ENCODE data around the gene UBE2QL1.

Gene UBE2QL1

GRCh38 chr5:6431214-6432195, 17.2 kb upstream of the UBE2QL1 start:
- FAIRE-seq: no peak
- TF ChIP-seq POLR2AphosphoS5 (IDR thresholded peaks at IDR 0.05; ENCODE audit: low read depth, low read length) (no peak), POLR2A (IDR thresholded peaks at IDR 0.05; ENCODE audit: low read depth, low read length) (no peak), TAF1 (IDR thresholded peaks at IDR 0.05; ENCODE audit: borderline replicate concordance, low read depth, low read length) (no peak)

GRCh38 chr5:6432206-6432605, 16.5 kb upstream of the UBE2QL1 start:
- FAIRE-seq (no peak), DNase-seq (ENCODE audit: insufficient read length) (no peak)
- TF ChIP-seq POLR2A (IDR thresholded peaks at IDR 0.05; ENCODE audit: low read depth, low read length) (no peak), TAF1 (IDR thresholded peaks at IDR 0.05; ENCODE audit: borderline replicate concordance, low read depth, low read length) (no peak), POLR2AphosphoS5 (IDR thresholded peaks at IDR 0.05; ENCODE audit: low read depth, low read length) (no peak)

More at GRCh38 chr5:6431214-6432195, 17.2 kb upstream of the UBE2QL1 start:
- DNase-seq (ENCODE audit: insufficient read length): no peak

GRCh38 chr5:6434731-6435130, 13.9 kb upstream of the UBE2QL1 start:
- TF ChIP-seq POLR2A (IDR thresholded peaks at IDR 0.05; ENCODE audit: low read depth, low read length) (no peak), TAF1 (IDR thresholded peaks at IDR 0.05; ENCODE audit: borderline replicate concordance, low read depth, low read length) (no peak)
- DNase-seq (ENCODE audit: insufficient read length): no peak
- FAIRE-seq: no peak

- TF ChIP-seq POLR2A (IDR thresholded peaks at IDR 0.05; ENCODE audit: low read depth, low read length): no peak
- no peak for TF ChIP-seq POLR2AphosphoS5 (IDR thresholded peaks at IDR 0.05; ENCODE audit: low read depth, low read length)
- no peak for TF ChIP-seq TAF1 (IDR thresholded peaks at IDR 0.05; ENCODE audit: borderline replicate concordance, low read depth, low read length)
- FAIRE-seq: no peak
- DNase-seq (ENCODE audit: insufficient read length): no peak
These were observed 13.3 kb upstream of the UBE2QL1 start for GRCh38 chr5:6435356-6435755.

- TF ChIP-seq TAF1 (IDR thresholded peaks at IDR 0.05; ENCODE audit: borderline replicate concordance, low read depth, low read length): no peak
- no peak for TF ChIP-seq POLR2AphosphoS5 (IDR thresholded peaks at IDR 0.05; ENCODE audit: low read depth, low read length)
- no peak for TF ChIP-seq POLR2A (IDR thresholded peaks at IDR 0.05; ENCODE audit: low read depth, low read length)
- DNase-seq (ENCODE audit: insufficient read length) (no peak), FAIRE-seq (no peak)
These were observed 11.8 kb upstream of the UBE2QL1 start for GRCh38 chr5:6436715-6437331.

GRCh38 chr5:6439588-6440550, 8.8 kb upstream of the UBE2QL1 start:
- no peak for TF ChIP-seq POLR2AphosphoS5 (IDR thresholded peaks at IDR 0.05; ENCODE audit: low read depth, low read length)
- no peak for TF ChIP-seq TAF1 (IDR thresholded peaks at IDR 0.05; ENCODE audit: borderline replicate concordance, low read depth, low read length)
- TF ChIP-seq POLR2A (IDR thresholded peaks at IDR 0.05; ENCODE audit: low read depth, low read length): no peak
- DNase-seq (ENCODE audit: insufficient read length) (no peak), FAIRE-seq (no peak)

GRCh38 chr5:6442333-6442732, 6.3 kb upstream of the UBE2QL1 start:
- TF ChIP-seq POLR2AphosphoS5 (IDR thresholded peaks at IDR 0.05; ENCODE audit: low read depth, low read length): no peak
- TF ChIP-seq POLR2A (IDR thresholded peaks at IDR 0.05; ENCODE audit: low read depth, low read length): no peak
- TF ChIP-seq TAF1 (IDR thresholded peaks at IDR 0.05; ENCODE audit: borderline replicate concordance, low read depth, low read length): no peak
- FAIRE-seq (no peak), DNase-seq (ENCODE audit: insufficient read length) (no peak)

- FAIRE-seq (no peak), DNase-seq (ENCODE audit: insufficient read length) (no peak)
- TF ChIP-seq POLR2AphosphoS5 (IDR thresholded peaks at IDR 0.05; ENCODE audit: low read depth, low read length) (no peak), POLR2A (IDR thresholded peaks at IDR 0.05; ENCODE audit: low read depth, low read length) (no peak), TAF1 (IDR thresholded peaks at IDR 0.05; ENCODE audit: borderline replicate concordance, low read depth, low read length) (no peak)
These were observed 5.3 kb upstream of the UBE2QL1 start for GRCh38 chr5:6443326-6443725.

- DNase-seq (ENCODE audit: insufficient read length) (no peak), FAIRE-seq (no peak)
- TF ChIP-seq POLR2A (IDR thresholded peaks at IDR 0.05; ENCODE audit: low read depth, low read length) (no peak), POLR2AphosphoS5 (IDR thresholded peaks at IDR 0.05; ENCODE audit: low read depth, low read length) (no peak), TAF1 (IDR thresholded peaks at IDR 0.05; ENCODE audit: borderline replicate concordance, low read depth, low read length) (no peak)
These were observed 2.6 kb upstream of the UBE2QL1 start for GRCh38 chr5:6446042-6446441.

GRCh38 chr5:6446626-6447309, 1.9 kb upstream of the UBE2QL1 start:
- FAIRE-seq: no peak
- TF ChIP-seq TAF1 (IDR thresholded peaks at IDR 0.05; ENCODE audit: borderline replicate concordance, low read depth, low read length) (no peak), POLR2A (IDR thresholded peaks at IDR 0.05; ENCODE audit: low read depth, low read length) (no peak), POLR2AphosphoS5 (IDR thresholded peaks at IDR 0.05; ENCODE audit: low read depth, low read length) (no peak)
- no peak for DNase-seq (ENCODE audit: insufficient read length)
